Superior temporal gyrus (tissue), 1 donor: Measurements from ENCODE around the gene MYLK.

ENCODE experiments used
- DNase-seq: peaks from one replicate; pipeline ENCODE4 v3.0.0-alpha.2; 2016; ENCODE audit errors: extremely low spot score

MYLK gene

GRCh38 chr3:123700791-123701722, 183.1 kb downstream of the MYLK start:
- no peak for DNase-seq

GRCh38 chr3:123698813-123699212, 185.3 kb downstream of the MYLK start:
- no peak for DNase-seq

- no peak for DNase-seq
These were observed 187.3 kb downstream of the MYLK start for GRCh38 chr3:123696808-123697207.

GRCh38 chr3:123695731-123696640, 188.1 kb downstream of the MYLK start:
- DNase-seq, result no peak

- no peak for DNase-seq
These were observed 189.0 kb downstream of the MYLK start for GRCh38 chr3:123695152-123695551.

- DNase-seq, result no peak
These were observed 189.6 kb downstream of the MYLK start for GRCh38 chr3:123694366-123695087.

GRCh38 chr3:123693584-123694190, 190.4 kb downstream of the MYLK start:
- DNase-seq, result no peak

DNA sequence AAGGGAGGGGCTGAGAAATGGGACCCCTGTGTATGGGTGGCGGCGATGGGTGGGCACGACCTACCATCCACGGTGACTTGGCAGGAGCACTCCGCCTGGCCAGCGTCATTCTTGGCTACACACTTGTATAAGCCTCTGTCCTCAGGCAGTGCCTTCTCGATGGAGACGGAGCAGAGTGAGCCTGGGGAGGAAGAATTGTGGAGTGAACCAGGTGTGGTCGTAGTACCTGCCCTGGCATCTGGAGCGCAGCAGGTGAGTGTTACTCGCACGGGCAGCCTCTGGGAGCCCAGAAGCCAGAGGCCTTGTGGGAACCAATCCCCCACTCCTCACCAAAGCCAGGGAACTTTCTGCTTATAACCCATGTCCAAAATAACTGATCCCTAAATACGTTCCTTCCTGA, 191.5 kb downstream of the MYLK start:
- DNase-seq, result no peak

DNA sequence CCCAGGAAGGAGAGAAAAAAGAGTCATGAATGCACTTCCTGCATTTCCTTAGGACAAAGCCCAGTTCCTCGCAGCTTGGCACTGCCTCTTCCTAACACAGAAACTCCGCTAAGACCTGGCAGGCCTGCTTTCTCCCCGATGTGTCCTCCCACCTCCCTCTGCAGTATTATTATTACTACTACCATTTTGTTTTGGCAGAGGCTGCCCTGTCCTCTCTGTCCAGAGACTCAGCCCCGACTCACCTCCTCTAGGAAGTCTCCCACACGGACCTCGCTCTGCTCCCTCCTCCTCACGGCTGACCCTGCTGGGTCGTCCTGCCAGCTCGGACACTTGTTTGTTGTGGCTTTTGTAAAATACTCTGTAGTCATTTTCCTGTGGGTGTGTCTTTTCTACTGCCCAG, 192.1 kb downstream of the MYLK start:
- DNase-seq, result no peak

- no peak for DNase-seq
These were observed 194.3 kb downstream of the MYLK start for GRCh38 chr3:123689831-123690230.

- DNase-seq, result no peak
These were observed 195.8 kb downstream of the MYLK start for GRCh38 chr3:123688241-123688747.

GRCh38 chr3:123687286-123687685, 196.8 kb downstream of the MYLK start:
- no peak for DNase-seq

DNA sequence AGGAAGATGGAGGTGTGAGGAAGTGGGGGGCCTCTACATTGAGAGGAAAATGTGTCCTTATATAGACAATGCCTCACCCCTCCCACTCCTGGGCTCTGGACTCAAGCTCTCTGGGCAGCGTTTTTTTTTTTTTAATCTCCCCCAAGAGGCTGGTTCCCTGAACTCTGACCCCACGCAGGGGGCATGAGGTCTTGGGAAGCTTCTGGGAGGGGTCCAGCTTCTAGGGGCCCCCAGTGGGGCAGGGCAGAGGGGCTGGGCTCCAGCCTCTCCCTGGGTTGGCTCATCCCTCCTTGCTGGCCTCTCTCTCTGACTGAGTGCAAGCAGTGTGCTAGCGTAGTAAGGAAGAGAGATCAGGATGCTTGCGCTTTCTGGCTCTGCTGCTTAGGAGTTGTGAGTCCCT, 197.9 kb downstream of the MYLK start:
- no peak for DNase-seq

GRCh38 chr3:123685780-123686179, 198.4 kb downstream of the MYLK start:
- no peak for DNase-seq

DNA sequence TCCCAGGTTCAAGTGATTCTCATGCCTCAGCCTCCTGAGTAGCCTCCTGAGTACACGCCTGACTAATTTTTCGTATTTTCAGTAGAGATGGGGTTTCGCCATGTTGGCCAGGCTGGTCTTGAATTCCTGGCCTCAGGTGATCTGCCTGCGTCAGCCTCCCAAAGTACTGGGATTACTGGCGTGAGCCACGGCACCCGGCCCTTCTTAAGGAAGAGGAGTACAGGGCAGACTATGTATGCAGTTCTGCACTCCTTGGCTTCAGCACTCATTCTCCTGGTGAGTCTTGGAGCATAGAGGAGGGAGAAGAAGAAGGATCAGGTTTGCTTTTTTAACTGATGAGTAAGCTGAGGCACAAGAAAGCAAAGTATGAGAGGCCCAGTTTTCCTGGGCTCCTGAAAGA, 199.5 kb downstream of the MYLK start:
- DNase-seq, result no peak

DNA sequence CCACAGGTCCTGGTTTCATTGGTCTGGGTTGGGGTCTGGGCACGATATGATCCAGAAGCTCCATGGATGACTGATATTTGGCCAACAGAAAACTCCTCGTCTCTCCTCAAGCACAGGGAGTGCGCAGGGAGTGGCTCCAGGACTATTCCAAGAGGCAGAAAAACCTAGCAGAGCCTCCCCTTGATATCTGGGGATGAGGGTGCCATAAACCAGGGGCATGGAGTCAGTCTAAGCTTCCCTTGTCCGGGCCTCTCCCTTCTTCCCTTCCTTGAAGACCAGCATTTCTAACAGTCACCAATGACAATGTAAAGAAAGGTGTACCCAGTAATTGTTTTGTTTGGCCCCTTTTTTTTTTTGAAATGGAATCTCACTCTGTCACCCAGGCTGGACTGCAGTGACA, 199.9 kb downstream of the MYLK start:
- no peak for DNase-seq

DNA sequence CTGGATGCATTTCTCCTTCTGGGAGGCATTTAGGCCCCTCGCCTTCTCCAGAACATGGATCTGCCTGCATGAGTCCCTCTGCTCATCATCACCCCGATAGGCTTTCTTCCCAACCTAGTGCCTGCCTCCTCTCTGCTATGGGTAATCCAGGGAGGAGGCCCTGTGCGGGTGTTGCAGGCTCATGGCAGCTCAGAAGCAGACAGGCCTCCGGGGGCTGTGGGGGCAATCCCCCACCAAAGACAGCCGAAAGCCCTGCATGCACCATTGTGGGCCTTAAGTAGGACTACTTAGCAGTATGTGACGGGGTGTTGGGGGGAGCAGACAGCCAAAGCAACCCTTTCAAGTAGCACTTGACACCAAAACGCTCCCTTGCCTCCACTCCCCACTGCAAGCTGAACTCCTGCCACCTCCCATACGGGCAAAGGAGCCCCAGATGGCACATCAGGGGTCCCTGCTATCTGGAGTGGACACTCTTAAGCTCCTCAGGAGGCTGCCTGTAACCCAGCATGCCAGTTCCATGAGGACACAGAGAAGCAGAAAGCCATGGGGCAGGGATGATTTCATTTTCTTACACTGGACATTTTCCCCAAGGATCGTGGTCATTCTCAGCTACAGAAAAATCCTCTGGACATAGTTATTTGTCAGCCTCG, 200.5 kb downstream of the MYLK start:
- no peak for DNase-seq

GRCh38 chr3:123682781-123683504, 201.2 kb downstream of the MYLK start:
- DNase-seq, result no peak

DNA sequence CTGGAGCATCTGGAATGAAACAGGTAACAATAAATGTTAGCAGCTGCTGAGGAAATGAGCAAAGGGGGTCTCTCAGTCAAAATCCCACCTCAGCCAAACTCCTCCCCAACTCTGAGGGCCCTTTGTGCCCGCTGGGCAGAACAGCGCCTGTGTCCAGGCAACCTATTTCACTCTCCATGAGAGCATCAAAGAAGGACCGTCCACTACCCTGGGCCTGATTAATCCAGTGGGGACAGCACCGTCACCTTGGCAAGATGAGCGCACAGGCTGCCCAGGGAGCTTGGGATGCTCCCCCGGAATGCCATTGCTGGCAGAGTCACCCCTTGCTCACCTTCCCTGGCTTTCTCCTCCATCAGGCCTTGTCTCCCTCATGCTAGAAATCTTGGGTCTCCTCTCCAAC, 201.8 kb downstream of the MYLK start:
- no peak for DNase-seq

- no peak for DNase-seq
These were observed 204.3 kb downstream of the MYLK start for GRCh38 chr3:123679712-123680386.
